Left ventricle myocardium inferior (tissue), 1 donor: ENCODE measurements around the gene ALG5. TPM values are rescaled to one million over a fixed set of nuclear protein-coding genes. Genes with fewer than 3 reads are reported as not detected.

Experiments
- DNase-seq: peaks from one replicate; pipeline ENCODE4 v3.0.0-alpha.2; 2020
- H3K27ac ChIP-seq: fragments of 200-600 bp; replicated peaks from 2 replicates; pipeline ENCODE4 v1.8.0; 2021
- H3K27me3 ChIP-seq: fragments of 200-600 bp; 2 replicates; pipeline ENCODE4 v1.8.0; 2021; ENCODE audit warnings: low read depth
- H3K36me3 ChIP-seq: fragments of 200-600 bp; 2 replicates; pipeline ENCODE4 v1.8.0; 2021
- H3K4me1 ChIP-seq: fragments of 200-600 bp; 2 replicates; pipeline ENCODE4 v1.8.0; 2021
- H3K4me3 ChIP-seq: fragments of 200-600 bp; 2 replicates; pipeline ENCODE4 v1.8.0; 2021; ENCODE audit warnings: mild to moderate bottlenecking, moderate library complexity
- H3K9me3 ChIP-seq: fragments of 200-600 bp; replicated peaks from 2 replicates; pipeline ENCODE4 v1.8.0; 2021
- intact Hi-C: fragments of 100-400 bp; cut with micrococcal nuclease; formaldehyde crosslinking; loops from one replicate; pipeline ENCODE4 v1.11.0; 2022
- total RNA-seq: library from RNA; stranded (reverse); fragmentation: NEBNext Ultra II Directional; extraction: Animal tissue kit (Norgen Biotek cat#: 25700); gene quantifications from one replicate; pipeline ENCODE4 v1.2.1, GENCODE V29; 2021
- TF ChIP-seq, protein P1 (sequence below): fragments of 200-600 bp; IDR thresholded peaks from 2 replicates; pipeline ENCODE4 v1.8.0; 2021; ENCODE audit warnings: antibody characterized with exemption, mild to moderate bottlenecking, borderline replicate concordance
- donor health status: DM: no; HTN: yes; CAD: no; lungs with severe emphysema.

The ALG5 gene
- total RNA-seq, 1 donor from 2014 or later: 9.1 TPM

DNA sequence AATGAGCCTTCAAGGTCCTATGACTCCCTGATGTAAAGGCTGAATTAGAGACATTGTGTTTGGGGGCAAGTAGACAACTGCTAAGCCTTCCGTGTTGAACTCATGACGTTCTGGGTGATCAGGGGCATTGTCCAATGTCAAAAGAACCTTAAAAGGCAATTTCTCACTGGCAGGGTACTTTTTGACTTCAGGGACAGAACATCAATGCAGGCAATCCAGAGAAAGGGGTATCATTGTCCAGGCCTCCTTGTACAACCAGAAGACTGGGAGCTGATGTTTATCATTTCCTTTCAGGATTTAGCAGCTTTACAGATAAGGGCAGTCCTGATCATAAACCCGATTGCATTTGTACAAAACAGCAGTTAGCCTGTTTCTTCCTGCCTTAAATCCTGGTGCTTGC, 54.1 kb downstream of the ALG5 start:
- TF ChIP-seq, protein P1, sequence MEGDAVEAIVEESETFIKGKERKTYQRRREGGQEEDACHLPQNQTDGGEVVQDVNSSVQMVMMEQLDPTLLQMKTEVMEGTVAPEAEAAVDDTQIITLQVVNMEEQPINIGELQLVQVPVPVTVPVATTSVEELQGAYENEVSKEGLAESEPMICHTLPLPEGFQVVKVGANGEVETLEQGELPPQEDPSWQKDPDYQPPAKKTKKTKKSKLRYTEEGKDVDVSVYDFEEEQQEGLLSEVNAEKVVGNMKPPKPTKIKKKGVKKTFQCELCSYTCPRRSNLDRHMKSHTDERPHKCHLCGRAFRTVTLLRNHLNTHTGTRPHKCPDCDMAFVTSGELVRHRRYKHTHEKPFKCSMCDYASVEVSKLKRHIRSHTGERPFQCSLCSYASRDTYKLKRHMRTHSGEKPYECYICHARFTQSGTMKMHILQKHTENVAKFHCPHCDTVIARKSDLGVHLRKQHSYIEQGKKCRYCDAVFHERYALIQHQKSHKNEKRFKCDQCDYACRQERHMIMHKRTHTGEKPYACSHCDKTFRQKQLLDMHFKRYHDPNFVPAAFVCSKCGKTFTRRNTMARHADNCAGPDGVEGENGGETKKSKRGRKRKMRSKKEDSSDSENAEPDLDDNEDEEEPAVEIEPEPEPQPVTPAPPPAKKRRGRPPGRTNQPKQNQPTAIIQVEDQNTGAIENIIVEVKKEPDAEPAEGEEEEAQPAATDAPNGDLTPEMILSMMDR: no peak
- intact Hi-C loops: no loop called here
- H3K4me3 ChIP-seq: no peak overlapping the region
- no peak overlapping the region for H3K27ac ChIP-seq
- DNase-seq: no peak
- no peaks in the 10 kb centered on the region for H3K4me1 ChIP-seq
- H3K27me3 ChIP-seq: no peaks in the 10 kb centered on the region
- H3K36me3 ChIP-seq: peaks cover 13% of the 10 kb centered on the region
- H3K9me3 ChIP-seq: no peaks in the 10 kb centered on the region

- TF ChIP-seq, protein P1: no peak
- H3K27ac ChIP-seq: no peak overlapping the region
- H3K4me1 ChIP-seq: peaks cover under 1% of the 10 kb centered on the region
- no peak for DNase-seq
- H3K27me3 ChIP-seq: no peaks in the 10 kb centered on the region
- H3K9me3 ChIP-seq: no peaks in the 10 kb centered on the region
- intact Hi-C loops: no loop called here
- no peak overlapping the region for H3K4me3 ChIP-seq
- H3K36me3 ChIP-seq: no peaks in the 10 kb centered on the region
Measured at GRCh38 chr13:36925603-36926002, 73.5 kb downstream of the ALG5 start.

DNA sequence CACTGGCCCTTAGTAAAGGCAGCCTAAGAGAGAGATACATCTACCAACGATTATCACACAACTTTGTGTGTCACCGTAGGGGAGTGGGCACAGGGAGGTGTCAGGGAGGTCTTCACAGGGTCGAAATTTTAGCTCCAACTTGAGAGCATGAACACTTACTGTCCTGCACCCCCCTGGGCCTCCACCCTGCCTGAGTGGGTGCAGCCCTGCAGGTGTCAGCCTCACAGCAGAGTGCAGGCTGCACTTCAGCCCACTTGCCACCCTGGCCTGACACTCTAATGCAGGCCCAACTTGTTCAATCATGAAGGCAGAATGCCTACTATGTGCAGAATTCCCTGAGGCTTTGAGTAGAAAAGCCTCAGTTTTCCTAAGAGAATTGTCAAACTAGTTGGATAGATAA, 75.1 kb downstream of the ALG5 start:
- H3K27me3 ChIP-seq: no peaks in the 10 kb centered on the region
- H3K4me3 ChIP-seq: no peak overlapping the region
- H3K36me3 ChIP-seq: no peaks in the 10 kb centered on the region
- H3K4me1 ChIP-seq: peaks cover 11% of the 10 kb centered on the region
- H3K9me3 ChIP-seq: no peaks in the 10 kb centered on the region
- intact Hi-C loops: no loop called here
- no peak for DNase-seq
- TF ChIP-seq, protein P1: no peak
- H3K27ac ChIP-seq: no peak overlapping the region

DNA sequence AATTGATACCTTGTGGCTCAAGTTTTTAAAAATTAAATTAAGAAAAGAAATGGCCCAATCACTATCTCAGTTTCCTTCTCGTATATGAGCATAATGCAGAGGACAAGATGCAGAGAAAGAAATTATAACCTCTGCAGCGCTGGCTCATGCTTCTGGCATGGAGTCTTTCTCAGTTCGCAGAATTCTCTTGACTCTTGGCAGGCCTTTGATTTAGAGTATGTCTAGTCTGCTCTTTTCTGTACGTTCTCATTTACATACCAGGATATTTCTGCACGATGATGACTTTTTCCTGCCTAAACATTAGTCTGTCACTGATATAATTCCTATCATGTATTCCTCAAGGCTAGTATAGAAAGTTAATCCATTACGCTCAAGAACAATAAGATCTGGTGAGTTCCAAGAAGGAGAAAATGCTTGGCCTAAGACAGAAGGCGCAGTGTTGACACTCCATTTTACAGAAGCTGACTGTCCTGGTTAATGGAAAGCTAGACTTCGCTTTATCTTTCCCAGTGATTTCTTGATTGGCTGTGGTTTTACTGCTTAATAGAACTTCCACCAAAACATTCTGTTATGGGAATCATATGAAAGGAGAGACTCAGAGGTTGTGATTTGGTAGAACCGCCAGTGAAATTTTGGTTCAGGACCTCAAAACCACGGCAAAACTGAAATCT, 77.4 kb downstream of the ALG5 start:
- no peaks in the 10 kb centered on the region for H3K27me3 ChIP-seq
- intact Hi-C loops: no loop called here
- TF ChIP-seq, protein P1: no peak
- no peak overlapping the region for H3K4me3 ChIP-seq
- no peaks in the 10 kb centered on the region for H3K9me3 ChIP-seq
- peaks cover 20% of the 10 kb centered on the region for H3K4me1 ChIP-seq
- no peak overlapping the region for H3K27ac ChIP-seq
- no peak for DNase-seq
- no peaks in the 10 kb centered on the region for H3K36me3 ChIP-seq

DNA sequence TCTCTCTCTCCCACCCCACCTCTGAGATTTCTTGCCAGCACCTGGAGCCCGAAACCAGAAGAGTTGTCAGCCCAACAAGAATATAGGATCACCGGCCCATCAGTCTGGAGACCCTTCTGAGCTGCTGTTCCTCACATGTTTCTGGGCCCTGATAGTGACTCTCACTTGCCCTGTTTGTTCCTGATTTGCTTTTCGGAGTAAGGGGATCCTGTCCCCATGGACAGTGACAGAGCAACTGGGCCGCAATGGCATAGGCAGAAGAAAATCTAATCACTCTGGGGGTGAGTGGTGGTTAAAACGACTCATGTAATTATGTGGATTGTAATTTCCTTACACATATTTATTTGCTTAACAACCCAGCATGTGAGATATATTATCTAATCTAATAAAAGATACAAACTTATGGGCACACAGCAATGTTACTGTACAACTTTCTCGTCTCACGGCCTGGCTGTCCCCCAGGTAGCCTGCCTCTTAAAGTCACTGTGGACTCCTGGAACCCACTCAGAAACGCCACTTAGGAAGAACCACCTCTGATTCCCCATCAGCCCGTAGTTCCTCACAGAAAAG, 78.4 kb downstream of the ALG5 start:
- Histone ChIP-seq H3K4me3 (peak overlapping the region; percentile 77), H3K27ac (peak overlapping the region; percentile 83), H3K27me3 (no peaks in the 10 kb centered on the region), H3K4me1 (peaks cover 20% of the 10 kb centered on the region), H3K36me3 (no peaks in the 10 kb centered on the region), H3K9me3 (no peaks in the 10 kb centered on the region)
- no peak for DNase-seq
- intact Hi-C loops: no loop called here
- TF ChIP-seq, protein P1: no peak
